ENCODE results near the gene INPP5A.

INPP5A gene

GRCh38 chr10:132804287-132804686 lies 266.7 kb downstream of the INPP5A start:
- H3K4me2 ChIP-seq (ENCODE audit: low read length) = no peak overlapping the region
- H3K9me3 ChIP-seq (ENCODE audit: control insufficient read depth, insufficient read depth, low read length) = peaks cover 21% of the 10 kb centered on the region; the same call in 1 of the 2 replicates
- TF ChIP-seq EZH2phosphoT487 (IDR thresholded peaks at IDR 0.05; ENCODE audit: borderline replicate concordance, low read length) = no peak
- no peak for TF ChIP-seq CTCF (IDR thresholded peaks at IDR 0.05; ENCODE audit: low read depth, low read length, poor library complexity, severe bottlenecking)
- H3F3A ChIP-seq (ENCODE audit: control insufficient read depth, insufficient read depth) = no peaks in the 10 kb centered on the region
- no peaks in the 10 kb centered on the region for H3K4me1 ChIP-seq (ENCODE audit: control insufficient read depth, low read length)
- no peak overlapping the region for H3K4me3 ChIP-seq (ENCODE audit: low read length)
- H3K27me3 ChIP-seq (ENCODE audit: control insufficient read depth, low read length) = no peaks in the 10 kb centered on the region
- H3K9me2 ChIP-seq (replicated peaks; ENCODE audit: control insufficient read depth, low read length) = no peaks in the 10 kb centered on the region
- H3K27ac ChIP-seq (ENCODE audit: low read depth, low read length) = no peak overlapping the region
- no peaks in the 10 kb centered on the region for H3K36me3 ChIP-seq (ENCODE audit: control insufficient read depth, low read length)
- H4K20me1 ChIP-seq (ENCODE audit: control insufficient read depth, insufficient read depth, low read depth, low read length) = no peaks in the 10 kb centered on the region
- H3K79me2 ChIP-seq (ENCODE audit: control insufficient read depth, low read length) = no peaks in the 10 kb centered on the region

- no peaks in the 10 kb centered on the region for H3K79me2 ChIP-seq (ENCODE audit: control insufficient read depth, low read length)
- H3K9me3 ChIP-seq (ENCODE audit: control insufficient read depth, insufficient read depth, low read length) = peaks cover 26% of the 10 kb centered on the region; the same call in 1 of the 2 replicates
- no peak for TF ChIP-seq EZH2phosphoT487 (IDR thresholded peaks at IDR 0.05; ENCODE audit: borderline replicate concordance, low read length)
- no peak for TF ChIP-seq CTCF (IDR thresholded peaks at IDR 0.05; ENCODE audit: low read depth, low read length, poor library complexity, severe bottlenecking)
- no peaks in the 10 kb centered on the region for H3K4me1 ChIP-seq (ENCODE audit: control insufficient read depth, low read length)
- H3K9me2 ChIP-seq (replicated peaks; ENCODE audit: control insufficient read depth, low read length) = no peaks in the 10 kb centered on the region
- H3K36me3 ChIP-seq (ENCODE audit: control insufficient read depth, low read length) = no peaks in the 10 kb centered on the region
- no peak overlapping the region for H3K4me3 ChIP-seq (ENCODE audit: low read length)
- H4K20me1 ChIP-seq (ENCODE audit: control insufficient read depth, insufficient read depth, low read depth, low read length) = no peaks in the 10 kb centered on the region
- H3K27ac ChIP-seq (ENCODE audit: low read depth, low read length) = no peak overlapping the region
- no peaks in the 10 kb centered on the region for H3F3A ChIP-seq (ENCODE audit: control insufficient read depth, insufficient read depth)
- H3K27me3 ChIP-seq (ENCODE audit: control insufficient read depth, low read length) = no peaks in the 10 kb centered on the region
- H3K4me2 ChIP-seq (ENCODE audit: low read length) = no peak overlapping the region
Observed at GRCh38 chr10:132804785-132805426, 267.3 kb downstream of the INPP5A start.

- TF ChIP-seq EZH2phosphoT487 (IDR thresholded peaks at IDR 0.05; ENCODE audit: borderline replicate concordance, low read length) = no peak
- no peak for TF ChIP-seq CTCF (IDR thresholded peaks at IDR 0.05; ENCODE audit: low read depth, low read length, poor library complexity, severe bottlenecking)
- Histone ChIP-seq H3K9me2 (replicated peaks; ENCODE audit: control insufficient read depth, low read length) (no peaks in the 10 kb centered on the region), H3K36me3 (ENCODE audit: control insufficient read depth, low read length) (no peaks in the 10 kb centered on the region), H3K4me2 (ENCODE audit: low read length) (no peak overlapping the region), H3K4me3 (ENCODE audit: low read length) (no peak overlapping the region), H3K79me2 (ENCODE audit: control insufficient read depth, low read length) (no peaks in the 10 kb centered on the region), H4K20me1 (ENCODE audit: control insufficient read depth, insufficient read depth, low read depth, low read length) (no peaks in the 10 kb centered on the region), H3K27ac (ENCODE audit: low read depth, low read length) (no peak overlapping the region), H3F3A (ENCODE audit: control insufficient read depth, insufficient read depth) (no peaks in the 10 kb centered on the region), H3K9me3 (ENCODE audit: control insufficient read depth, insufficient read depth, low read length) (peaks cover 26% of the 10 kb centered on the region; the same call in 1 of the 2 replicates), H3K27me3 (ENCODE audit: control insufficient read depth, low read length) (no peaks in the 10 kb centered on the region), H3K4me1 (ENCODE audit: control insufficient read depth, low read length) (no peaks in the 10 kb centered on the region)
Observed at GRCh38 chr10:132805599-132805998, 268.0 kb downstream of the INPP5A start.

All from DOHH2 (cell line).